ENCODE measurements around the gene AGRN.

DNA sequence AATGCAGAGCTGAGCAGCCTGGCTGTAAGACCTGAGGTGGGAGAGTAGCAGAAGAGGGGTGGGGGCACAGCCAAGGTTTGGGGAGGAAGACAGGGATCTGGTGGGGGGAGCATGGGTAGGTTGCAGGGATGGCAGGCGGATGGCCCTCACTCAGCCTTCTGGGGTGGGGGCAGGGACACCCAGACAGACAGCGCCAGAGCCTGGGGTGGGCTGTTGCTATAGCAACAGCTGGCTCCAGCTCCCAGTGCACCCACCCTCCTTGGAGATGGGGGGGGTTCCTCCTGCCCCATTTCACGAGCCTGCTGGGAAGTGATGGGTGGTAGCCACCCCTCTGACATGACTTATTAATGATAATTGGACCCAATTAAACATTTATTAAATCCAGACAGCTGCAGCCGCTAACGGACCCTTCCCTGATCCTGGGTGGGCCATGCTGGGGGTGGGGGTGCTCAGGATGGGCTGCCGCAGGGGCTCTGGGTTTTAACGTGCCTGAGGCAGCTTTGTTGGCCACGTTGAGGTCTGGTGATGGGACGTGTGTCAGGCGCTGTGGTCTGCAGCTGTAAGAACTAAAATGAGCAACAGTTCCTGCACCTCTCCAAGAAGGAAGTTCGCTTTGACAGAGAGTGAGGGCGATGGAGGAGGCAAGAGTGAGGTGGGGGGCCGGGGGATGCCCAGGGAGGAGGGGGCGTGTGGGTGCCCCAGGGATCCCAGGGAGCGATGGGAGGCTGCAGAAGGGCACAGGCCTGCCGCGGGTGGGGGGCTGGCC is 19.4 kb downstream of the AGRN start:
- TF ChIP-seq, protein P1, sequence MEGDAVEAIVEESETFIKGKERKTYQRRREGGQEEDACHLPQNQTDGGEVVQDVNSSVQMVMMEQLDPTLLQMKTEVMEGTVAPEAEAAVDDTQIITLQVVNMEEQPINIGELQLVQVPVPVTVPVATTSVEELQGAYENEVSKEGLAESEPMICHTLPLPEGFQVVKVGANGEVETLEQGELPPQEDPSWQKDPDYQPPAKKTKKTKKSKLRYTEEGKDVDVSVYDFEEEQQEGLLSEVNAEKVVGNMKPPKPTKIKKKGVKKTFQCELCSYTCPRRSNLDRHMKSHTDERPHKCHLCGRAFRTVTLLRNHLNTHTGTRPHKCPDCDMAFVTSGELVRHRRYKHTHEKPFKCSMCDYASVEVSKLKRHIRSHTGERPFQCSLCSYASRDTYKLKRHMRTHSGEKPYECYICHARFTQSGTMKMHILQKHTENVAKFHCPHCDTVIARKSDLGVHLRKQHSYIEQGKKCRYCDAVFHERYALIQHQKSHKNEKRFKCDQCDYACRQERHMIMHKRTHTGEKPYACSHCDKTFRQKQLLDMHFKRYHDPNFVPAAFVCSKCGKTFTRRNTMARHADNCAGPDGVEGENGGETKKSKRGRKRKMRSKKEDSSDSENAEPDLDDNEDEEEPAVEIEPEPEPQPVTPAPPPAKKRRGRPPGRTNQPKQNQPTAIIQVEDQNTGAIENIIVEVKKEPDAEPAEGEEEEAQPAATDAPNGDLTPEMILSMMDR (IDR thresholded peaks at IDR 0.05) = no peak
- no peak for TF ChIP-seq EP300 (IDR thresholded peaks at IDR 0.05)
- TF ChIP-seq POLR2AphosphoS5 (IDR thresholded peaks at IDR 0.05) = no peak

Measured in suprapubic skin (tissue), 4 donors.